T-helper 1 cell treated with Interleukin-12 subunit alpha and Interleukin-12 subunit beta and Interleukin-4 antibody, amounts not matched to agents 30 μg/mL and 1 μg/mL, for 36 hours (primary cell): ENCODE results near the gene TPBGL.

Experiments
- H3K27ac Mint-ChIP-seq: one replicate; pipeline ENCODE4 v1.8.0; 2021; ENCODE audit warnings: mild to moderate bottlenecking, mixed read lengths
- H3K27me3 Mint-ChIP-seq: one replicate; pipeline ENCODE4 v1.8.0; 2021; ENCODE audit warnings: low read depth, mixed read lengths
- H3K36me3 Mint-ChIP-seq: one replicate; pipeline ENCODE4 v1.8.0; 2021; ENCODE audit warnings: low read depth, mixed read lengths
- H3K4me1 Mint-ChIP-seq: one replicate; pipeline ENCODE4 v1.8.0; 2021; ENCODE audit warnings: low read depth, mixed read lengths
- H3K4me3 Mint-ChIP-seq: one replicate; pipeline ENCODE4 v1.8.0; 2021; ENCODE audit warnings: mild to moderate bottlenecking, moderate library complexity, mixed read lengths
- H3K9me3 Mint-ChIP-seq: one replicate; pipeline ENCODE4 v1.8.0; 2021; ENCODE audit warnings: mixed read lengths

TPBGL gene

DNA sequence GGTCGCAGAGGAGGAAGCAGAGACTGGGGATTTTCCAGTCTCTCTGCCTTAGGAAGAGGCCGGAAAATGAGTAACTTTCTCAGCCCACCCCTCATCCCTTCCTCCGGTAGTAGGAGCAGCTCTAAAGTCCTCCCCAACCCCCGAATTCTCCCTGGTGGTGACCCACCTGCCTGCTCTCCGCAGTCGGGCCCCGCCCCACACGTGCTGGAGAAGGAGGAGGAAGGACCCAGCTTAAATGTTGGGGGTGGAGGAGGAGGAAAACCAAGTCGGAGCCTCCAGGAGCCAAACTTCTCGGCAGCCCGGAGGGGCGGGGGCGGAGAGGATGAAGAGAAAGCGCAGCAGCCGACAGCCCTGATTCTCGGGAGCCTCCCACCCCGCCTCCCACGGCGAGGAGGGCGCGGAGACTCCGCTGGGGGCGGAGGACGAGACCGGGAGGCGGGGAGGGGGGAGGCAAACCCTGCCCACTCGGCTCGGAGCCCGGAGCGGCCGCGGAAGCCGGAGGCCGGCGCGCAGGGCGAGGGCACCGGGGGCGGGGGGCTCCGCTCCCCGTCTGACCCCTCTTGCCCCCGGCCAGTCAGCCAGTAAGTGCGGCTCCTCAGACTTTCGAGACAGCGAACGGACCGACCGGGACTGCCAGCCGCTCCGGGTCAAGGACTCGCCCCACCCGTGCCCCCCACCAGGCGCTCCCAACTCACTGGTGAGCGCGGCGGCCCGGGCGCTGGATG lies at the start of gene TPBGL:
Gene TPBGL, plus strand, starts transcription at position 464 of the 725 bp plus-strand sequence. CDS start 276 bp downstream, outside the sequence.
- Mint-ChIP-seq H3K27me3 (peaks cover 74% of the 10 kb centered on the region), H3K9me3 (no peaks in the 10 kb centered on the region), H3K4me3 (peak within 1 kb of the TSS; percentile 72), H3K36me3 (no peaks in the 10 kb centered on the region), H3K27ac (no peak within 1 kb of the TSS), H3K4me1 (peaks cover 4% of the 10 kb centered on the region)

- H3K9me3 Mint-ChIP-seq: no peaks in the 10 kb centered on the region
- H3K4me3 Mint-ChIP-seq: no peak overlapping the region
- H3K27ac Mint-ChIP-seq: no peak overlapping the region
- no peaks in the 10 kb centered on the region for H3K27me3 Mint-ChIP-seq
- H3K4me1 Mint-ChIP-seq: no peaks in the 10 kb centered on the region
- H3K36me3 Mint-ChIP-seq: no peaks in the 10 kb centered on the region
These were observed 49.2 kb upstream of the TPBGL start for GRCh38 chr11:75191330-75191717.

DNA sequence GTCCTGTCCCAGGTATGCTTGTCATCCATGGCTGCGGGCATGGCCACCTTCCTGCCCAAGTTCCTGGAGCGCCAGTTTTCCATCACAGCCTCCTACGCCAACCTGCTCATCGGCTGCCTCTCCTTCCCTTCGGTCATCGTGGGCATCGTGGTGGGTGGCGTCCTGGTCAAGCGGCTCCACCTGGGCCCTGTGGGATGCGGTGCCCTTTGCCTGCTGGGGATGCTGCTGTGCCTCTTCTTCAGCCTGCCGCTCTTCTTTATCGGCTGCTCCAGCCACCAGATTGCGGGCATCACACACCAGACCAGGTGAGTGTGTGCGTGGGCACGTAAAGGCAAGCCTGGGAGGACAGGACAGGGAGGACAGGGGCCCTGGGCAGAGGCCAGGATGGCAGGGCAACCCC lies 47.3 kb upstream of the TPBGL start:
- Mint-ChIP-seq H3K27me3 (no peaks in the 10 kb centered on the region), H3K4me1 (no peaks in the 10 kb centered on the region), H3K4me3 (no peak overlapping the region), H3K27ac (no peak overlapping the region), H3K36me3 (no peaks in the 10 kb centered on the region), H3K9me3 (no peaks in the 10 kb centered on the region)

- H3K4me3 Mint-ChIP-seq: no peak overlapping the region
These were observed 46.9 kb upstream of the TPBGL start for GRCh38 chr11:75193711-75194110.

GRCh38 chr11:75194147-75194546 lies 46.4 kb upstream of the TPBGL start:
- H3K36me3 Mint-ChIP-seq: no peaks in the 10 kb centered on the region
- no peak overlapping the region for H3K4me3 Mint-ChIP-seq
- H3K27ac Mint-ChIP-seq: no peak overlapping the region
- H3K27me3 Mint-ChIP-seq: no peaks in the 10 kb centered on the region
- no peaks in the 10 kb centered on the region for H3K9me3 Mint-ChIP-seq
- H3K4me1 Mint-ChIP-seq: no peaks in the 10 kb centered on the region

More at GRCh38 chr11:75193711-75194110, 46.9 kb upstream of the TPBGL start:
- Mint-ChIP-seq H3K4me1 (no peaks in the 10 kb centered on the region), H3K9me3 (no peaks in the 10 kb centered on the region), H3K27ac (no peak overlapping the region), H3K36me3 (no peaks in the 10 kb centered on the region), H3K27me3 (no peaks in the 10 kb centered on the region)

DNA sequence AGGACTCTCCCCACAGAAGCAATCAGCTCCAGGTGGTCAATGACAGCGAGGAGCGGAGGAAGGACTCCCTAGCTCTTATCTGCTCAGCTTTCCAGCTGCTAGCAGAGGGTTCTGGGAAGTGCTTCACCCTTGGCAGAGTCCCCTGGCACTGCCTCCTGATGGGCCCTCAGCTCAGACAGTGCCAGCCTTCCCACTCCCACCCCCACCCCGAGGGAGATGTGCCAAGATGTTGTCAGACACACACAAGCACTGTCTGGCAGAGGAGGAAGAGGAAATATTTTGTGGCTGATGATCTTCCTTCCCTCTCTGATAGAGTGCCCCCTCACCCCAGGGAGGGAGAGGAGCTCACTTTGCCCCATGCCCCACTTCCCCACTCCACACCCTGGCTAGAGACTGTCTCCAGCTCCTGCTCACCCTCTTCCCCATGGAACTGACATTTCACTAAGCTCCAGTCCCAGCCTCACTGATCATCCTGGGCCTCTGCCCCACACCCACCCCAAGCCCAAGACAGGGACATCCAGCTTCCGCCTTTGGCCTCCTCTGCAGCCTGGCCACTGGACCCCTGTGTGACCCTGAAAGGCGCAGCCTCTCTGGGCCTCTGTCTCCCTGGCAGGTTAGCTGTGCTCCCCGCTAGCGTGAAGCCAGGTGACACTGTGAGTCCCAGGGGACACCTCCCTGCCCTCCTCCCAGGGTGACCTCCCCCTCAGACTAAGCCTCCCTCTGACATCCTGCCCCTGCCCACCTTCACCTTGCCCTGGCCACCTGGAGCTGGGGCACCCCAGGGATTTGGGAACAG lies 45.2 kb upstream of the TPBGL start:
- Mint-ChIP-seq H3K4me3 (no peak overlapping the region), H3K27me3 (no peaks in the 10 kb centered on the region), H3K36me3 (no peaks in the 10 kb centered on the region), H3K4me1 (no peaks in the 10 kb centered on the region), H3K9me3 (no peaks in the 10 kb centered on the region), H3K27ac (no peak overlapping the region)

DNA sequence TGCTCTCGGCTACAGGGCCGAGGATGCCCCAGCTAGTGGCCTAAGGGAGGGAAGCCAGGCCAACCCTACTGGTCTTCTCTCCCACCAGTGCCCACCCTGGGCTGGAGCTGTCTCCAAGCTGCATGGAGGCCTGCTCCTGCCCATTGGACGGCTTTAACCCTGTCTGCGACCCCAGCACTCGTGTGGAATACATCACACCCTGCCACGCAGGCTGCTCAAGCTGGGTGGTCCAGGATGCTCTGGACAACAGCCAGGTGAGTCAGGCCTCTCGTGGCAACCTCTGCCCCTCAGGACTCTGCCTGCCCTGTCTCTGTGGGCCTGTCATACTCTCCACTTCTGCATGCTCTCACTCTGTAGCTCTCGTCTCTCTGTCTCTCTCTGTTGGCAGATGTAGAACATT lies 44.1 kb upstream of the TPBGL start:
- H3K4me1 Mint-ChIP-seq: no peaks in the 10 kb centered on the region
- no peak overlapping the region for H3K4me3 Mint-ChIP-seq
- H3K9me3 Mint-ChIP-seq: no peaks in the 10 kb centered on the region
- H3K36me3 Mint-ChIP-seq: no peaks in the 10 kb centered on the region
- no peak overlapping the region for H3K27ac Mint-ChIP-seq
- H3K27me3 Mint-ChIP-seq: no peaks in the 10 kb centered on the region

GRCh38 chr11:75197512-75198277 lies 42.9 kb upstream of the TPBGL start:
- Mint-ChIP-seq H3K27ac (no peak overlapping the region), H3K27me3 (no peaks in the 10 kb centered on the region), H3K36me3 (no peaks in the 10 kb centered on the region), H3K4me3 (no peak overlapping the region), H3K9me3 (no peaks in the 10 kb centered on the region), H3K4me1 (no peaks in the 10 kb centered on the region)

GRCh38 chr11:75198278-75198973 lies 42.1 kb upstream of the TPBGL start:
- H3K36me3 Mint-ChIP-seq: no peaks in the 10 kb centered on the region
- no peak overlapping the region for H3K27ac Mint-ChIP-seq

DNA sequence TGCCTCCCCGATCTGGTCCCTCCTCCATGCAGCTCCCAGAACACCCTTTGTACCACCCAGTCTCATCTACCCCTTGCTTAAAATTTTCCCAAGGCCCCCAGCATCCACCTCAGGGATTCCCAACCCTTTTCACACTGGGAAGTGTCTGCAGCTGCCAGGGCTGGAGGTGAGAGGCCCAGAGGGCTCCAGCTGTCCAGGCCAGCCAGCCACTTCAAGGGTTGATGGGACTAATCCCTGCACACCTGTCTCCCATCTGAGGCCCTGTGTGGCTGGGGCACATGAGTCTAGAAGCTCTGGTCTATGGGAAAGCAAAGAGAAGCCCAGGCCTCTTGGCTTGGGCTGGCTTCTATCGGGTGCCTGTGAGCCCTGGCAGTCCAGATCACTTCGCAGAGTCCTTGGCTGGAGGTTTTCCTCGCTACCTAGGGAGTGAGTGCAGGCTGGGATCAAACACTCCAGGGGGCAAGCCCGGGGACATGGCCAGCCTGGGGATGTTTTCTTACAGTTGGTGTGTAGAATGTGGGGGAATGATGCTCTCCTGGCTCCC lies 41.1 kb upstream of the TPBGL start:
- no peaks in the 10 kb centered on the region for H3K9me3 Mint-ChIP-seq
- H3K27ac Mint-ChIP-seq: no peak overlapping the region
- H3K36me3 Mint-ChIP-seq: no peaks in the 10 kb centered on the region
- no peak overlapping the region for H3K4me3 Mint-ChIP-seq
- H3K27me3 Mint-ChIP-seq: no peaks in the 10 kb centered on the region
- no peaks in the 10 kb centered on the region for H3K4me1 Mint-ChIP-seq

More at GRCh38 chr11:75198278-75198973, 42.1 kb upstream of the TPBGL start:
- H3K27me3 Mint-ChIP-seq: no peaks in the 10 kb centered on the region
- no peaks in the 10 kb centered on the region for H3K4me1 Mint-ChIP-seq
- H3K4me3 Mint-ChIP-seq: no peak overlapping the region
- no peaks in the 10 kb centered on the region for H3K9me3 Mint-ChIP-seq

GRCh38 chr11:75200051-75200450 lies 40.5 kb upstream of the TPBGL start:
- Mint-ChIP-seq H3K9me3 (no peaks in the 10 kb centered on the region), H3K27me3 (no peaks in the 10 kb centered on the region), H3K36me3 (no peaks in the 10 kb centered on the region), H3K27ac (no peak overlapping the region), H3K4me1 (no peaks in the 10 kb centered on the region), H3K4me3 (no peak overlapping the region)

DNA sequence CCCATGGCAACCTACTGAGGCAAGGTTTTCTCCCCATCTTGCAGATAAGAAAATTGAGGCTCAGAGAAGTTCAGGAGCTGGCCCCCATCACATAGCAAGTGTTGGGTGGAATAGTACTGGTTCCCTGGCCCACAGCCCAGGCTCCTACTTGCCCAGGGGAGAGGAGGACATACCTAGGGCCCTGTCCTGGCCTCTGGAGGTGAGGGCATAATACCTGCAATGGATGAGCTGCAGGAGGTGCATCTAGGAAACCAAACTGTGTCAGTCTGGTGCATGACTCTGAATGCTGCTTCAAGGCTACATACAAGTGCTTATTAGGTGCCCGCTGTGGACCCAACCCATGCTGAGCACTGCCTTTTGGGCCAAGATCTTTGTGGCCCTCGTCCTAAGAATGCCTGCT lies 40.0 kb upstream of the TPBGL start:
- no peaks in the 10 kb centered on the region for H3K27me3 Mint-ChIP-seq
- H3K27ac Mint-ChIP-seq: no peak overlapping the region
- H3K9me3 Mint-ChIP-seq: no peaks in the 10 kb centered on the region
- H3K4me3 Mint-ChIP-seq: no peak overlapping the region
- no peaks in the 10 kb centered on the region for H3K36me3 Mint-ChIP-seq
- no peaks in the 10 kb centered on the region for H3K4me1 Mint-ChIP-seq

GRCh38 chr11:75201771-75202170 lies 38.8 kb upstream of the TPBGL start:
- H3K9me3 Mint-ChIP-seq: no peaks in the 10 kb centered on the region
- no peaks in the 10 kb centered on the region for H3K36me3 Mint-ChIP-seq
- H3K4me1 Mint-ChIP-seq: no peaks in the 10 kb centered on the region
- H3K27ac Mint-ChIP-seq: no peak overlapping the region
- H3K27me3 Mint-ChIP-seq: peaks cover 7% of the 10 kb centered on the region
- no peak overlapping the region for H3K4me3 Mint-ChIP-seq

GRCh38 chr11:75202195-75202594 lies 38.4 kb upstream of the TPBGL start:
- Mint-ChIP-seq H3K27me3 (peaks cover 11% of the 10 kb centered on the region), H3K4me3 (no peak overlapping the region), H3K4me1 (no peaks in the 10 kb centered on the region), H3K27ac (no peak overlapping the region), H3K9me3 (no peaks in the 10 kb centered on the region), H3K36me3 (no peaks in the 10 kb centered on the region)
